DOHH2 (cell line): ENCODE data around the gene OSBPL2.
A peak's percentile ranks its signal among the peaks of the same experiment; 100 is the strongest.

Experiments
- H3F3A ChIP-seq: fragments of 200-600 bp; sonication (generic), shearing (Covaris generic); 2 replicates; pipeline ENCODE4 v1.6.0; 2016; ENCODE audit warnings: antibody characterized with exemption, mild to moderate bottlenecking; ENCODE audit not compliant: control insufficient read depth, insufficient read depth
- H3K27ac ChIP-seq: fragments of 200-600 bp; sonication (generic); 2 replicates; pipeline ENCODE4 v1.5.1; 2014; ENCODE audit warnings: low read depth, mild to moderate bottlenecking, low read length, moderate library complexity
- H3K27me3 ChIP-seq: fragments of 200-600 bp; sonication (generic); 2 replicates; pipeline ENCODE4 v1.6.1; 2014; ENCODE audit warnings: mild to moderate bottlenecking, low read length, mixed read lengths; ENCODE audit not compliant: control insufficient read depth
- H3K36me3 ChIP-seq: fragments of 200-600 bp; sonication (generic); 2 replicates; pipeline ENCODE4 v1.6.1; 2014; ENCODE audit warnings: mild to moderate bottlenecking, low read length, moderate library complexity, mixed read lengths; ENCODE audit not compliant: control insufficient read depth
- H3K4me1 ChIP-seq: fragments of 200-600 bp; sonication (generic); 2 replicates; pipeline ENCODE4 v1.6.1; 2014; ENCODE audit warnings: mild to moderate bottlenecking, low read length, mixed read lengths; ENCODE audit not compliant: control insufficient read depth
- H3K4me2 ChIP-seq: fragments of 200-600 bp; sonication (generic); 2 replicates; pipeline ENCODE4 v1.6.0; 2014; ENCODE audit warnings: mild to moderate bottlenecking, low read length, moderate library complexity
- H3K4me3 ChIP-seq: fragments of 200-600 bp; sonication (generic); 2 replicates; pipeline ENCODE4 v1.5.1; 2014; ENCODE audit warnings: mild to moderate bottlenecking, low read length, mixed read lengths
- H3K79me2 ChIP-seq: fragments of 200-600 bp; sonication (generic); 2 replicates; pipeline ENCODE4 v1.6.1; 2014; ENCODE audit warnings: mild to moderate bottlenecking, low read length, mixed read lengths; ENCODE audit not compliant: control insufficient read depth
- H3K9me2 ChIP-seq: fragments of 200-600 bp; sonication (generic); replicated peaks from 2 replicates; pipeline ENCODE4 v1.6.1; 2014; ENCODE audit warnings: mild to moderate bottlenecking, low read length, mixed read lengths; ENCODE audit not compliant: control insufficient read depth
- H3K9me3 ChIP-seq: fragments of 200-600 bp; sonication (generic); 2 replicates; pipeline ENCODE4 v1.6.1; 2014; ENCODE audit warnings: antibody characterized with exemption, low read length, mixed read lengths; ENCODE audit not compliant: control insufficient read depth, insufficient read depth
- H4K20me1 ChIP-seq: fragments of 200-600 bp; sonication (generic); 2 replicates; pipeline ENCODE4 v1.6.0; 2014; ENCODE audit warnings: low read depth, mild to moderate bottlenecking, antibody characterized with exemption, low read length, moderate library complexity; ENCODE audit not compliant: control insufficient read depth, insufficient read depth
- EZH2phosphoT487 ChIP-seq: fragments of 200-600 bp; sonication (generic); IDR thresholded peaks from 2 replicates; pipeline ENCODE4 v1.6.1; 2017; ENCODE audit warnings: borderline replicate concordance, mild to moderate bottlenecking, antibody characterized with exemption, low read length, moderate library complexity, mixed read lengths
- TF ChIP-seq, protein P1 (sequence below): fragments of 200-600 bp; sonication (generic); IDR thresholded peaks from one replicate; pipeline ENCODE4 v1.5.1; 2014; ENCODE audit warnings: antibody characterized with exemption, mild to moderate bottlenecking, low read depth, low read length; ENCODE audit not compliant: poor library complexity, severe bottlenecking

Gene OSBPL2

DNA sequence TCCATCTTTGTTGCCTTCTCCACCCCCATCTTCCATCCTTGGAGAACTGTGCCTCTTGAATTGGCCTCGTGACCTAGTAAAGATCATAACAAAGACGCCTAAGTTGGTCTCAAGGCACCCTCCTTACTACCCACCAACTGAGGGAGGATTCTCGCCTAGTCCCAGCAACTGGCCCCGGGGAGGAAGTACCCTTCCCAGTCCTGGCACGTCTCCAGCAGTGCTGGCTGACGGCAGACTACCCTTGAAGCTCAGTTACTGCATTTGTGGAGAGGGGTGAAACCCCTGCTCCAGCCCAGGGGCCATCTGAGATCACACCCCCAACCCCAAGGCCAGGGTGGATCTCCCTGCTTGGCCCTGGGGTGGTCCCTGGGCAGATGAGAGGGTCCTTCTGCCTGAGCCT, 2.1 kb upstream of the OSBPL2 start:
- Histone ChIP-seq H3K27ac (no peak overlapping the region), H3F3A (no peaks in the 10 kb centered on the region), H3K4me2 (no peak overlapping the region), H3K4me3 (no peak overlapping the region), H3K9me2 (no peaks in the 10 kb centered on the region), H3K79me2 (peaks cover 23% of the 10 kb centered on the region), H3K36me3 (no peaks in the 10 kb centered on the region), H3K4me1 (peaks cover 13% of the 10 kb centered on the region), H3K27me3 (no peaks in the 10 kb centered on the region), H4K20me1 (peaks cover 4% of the 10 kb centered on the region; the same call in 1 of the 2 replicates), H3K9me3 (no peaks in the 10 kb centered on the region)
- TF ChIP-seq EZH2phosphoT487, result no peak
- TF ChIP-seq, protein P1, sequence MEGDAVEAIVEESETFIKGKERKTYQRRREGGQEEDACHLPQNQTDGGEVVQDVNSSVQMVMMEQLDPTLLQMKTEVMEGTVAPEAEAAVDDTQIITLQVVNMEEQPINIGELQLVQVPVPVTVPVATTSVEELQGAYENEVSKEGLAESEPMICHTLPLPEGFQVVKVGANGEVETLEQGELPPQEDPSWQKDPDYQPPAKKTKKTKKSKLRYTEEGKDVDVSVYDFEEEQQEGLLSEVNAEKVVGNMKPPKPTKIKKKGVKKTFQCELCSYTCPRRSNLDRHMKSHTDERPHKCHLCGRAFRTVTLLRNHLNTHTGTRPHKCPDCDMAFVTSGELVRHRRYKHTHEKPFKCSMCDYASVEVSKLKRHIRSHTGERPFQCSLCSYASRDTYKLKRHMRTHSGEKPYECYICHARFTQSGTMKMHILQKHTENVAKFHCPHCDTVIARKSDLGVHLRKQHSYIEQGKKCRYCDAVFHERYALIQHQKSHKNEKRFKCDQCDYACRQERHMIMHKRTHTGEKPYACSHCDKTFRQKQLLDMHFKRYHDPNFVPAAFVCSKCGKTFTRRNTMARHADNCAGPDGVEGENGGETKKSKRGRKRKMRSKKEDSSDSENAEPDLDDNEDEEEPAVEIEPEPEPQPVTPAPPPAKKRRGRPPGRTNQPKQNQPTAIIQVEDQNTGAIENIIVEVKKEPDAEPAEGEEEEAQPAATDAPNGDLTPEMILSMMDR, result no peak

DNA sequence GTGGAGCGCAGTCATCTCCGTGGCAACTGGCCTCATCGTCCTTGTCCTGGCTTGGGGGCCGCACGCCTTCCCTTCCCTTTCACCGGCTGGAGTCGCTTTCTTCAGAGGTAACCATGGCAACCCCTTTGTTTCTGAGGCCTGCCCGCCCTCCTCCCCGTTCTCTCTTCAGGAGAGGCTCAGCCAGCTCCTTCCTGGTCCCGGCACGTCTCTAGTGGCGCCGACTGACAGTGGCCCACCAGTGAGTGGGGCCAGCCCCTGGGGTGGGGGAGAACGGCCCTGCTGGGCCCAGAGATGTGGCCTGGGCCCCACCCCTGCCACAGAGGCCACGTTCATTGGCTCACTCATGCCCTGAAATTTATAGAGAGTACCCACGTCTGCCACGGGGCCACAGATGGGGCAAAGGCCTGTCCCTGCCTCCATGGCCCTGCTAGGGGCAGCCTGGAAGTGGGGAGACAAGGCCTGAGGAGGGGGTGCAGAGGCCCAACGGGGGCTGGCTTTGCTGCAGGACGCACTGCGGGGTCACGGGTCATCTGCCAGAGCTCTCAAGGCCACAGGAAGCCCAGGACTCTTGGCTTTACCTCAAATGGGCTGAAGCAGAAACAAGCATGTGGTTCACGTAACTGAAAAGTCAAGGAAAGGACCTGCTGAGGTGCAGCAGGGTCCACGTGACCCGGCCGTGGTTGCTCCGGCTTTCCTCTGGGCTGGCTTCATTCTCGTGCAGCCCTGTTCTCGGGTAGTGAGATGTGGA, 1.4 kb upstream of the OSBPL2 start:
- peaks cover 5% of the 10 kb centered on the region; the same call in 1 of the 2 replicates for H3K36me3 ChIP-seq
- peaks cover 4% of the 10 kb centered on the region; the same call in 1 of the 2 replicates for H4K20me1 ChIP-seq
- no peaks in the 10 kb centered on the region for H3K9me3 ChIP-seq
- peaks cover 30% of the 10 kb centered on the region for H3K79me2 ChIP-seq
- H3K4me3 ChIP-seq, result no peak overlapping the region
- H3K4me2 ChIP-seq, result no peak overlapping the region
- peaks cover 13% of the 10 kb centered on the region for H3K4me1 ChIP-seq
- H3K27me3 ChIP-seq, result no peaks in the 10 kb centered on the region
- H3F3A ChIP-seq, result no peaks in the 10 kb centered on the region
- TF ChIP-seq, protein P1, result no peak
- TF ChIP-seq EZH2phosphoT487, result no peak
- no peaks in the 10 kb centered on the region for H3K9me2 ChIP-seq
- H3K27ac ChIP-seq, result no peak overlapping the region

DNA sequence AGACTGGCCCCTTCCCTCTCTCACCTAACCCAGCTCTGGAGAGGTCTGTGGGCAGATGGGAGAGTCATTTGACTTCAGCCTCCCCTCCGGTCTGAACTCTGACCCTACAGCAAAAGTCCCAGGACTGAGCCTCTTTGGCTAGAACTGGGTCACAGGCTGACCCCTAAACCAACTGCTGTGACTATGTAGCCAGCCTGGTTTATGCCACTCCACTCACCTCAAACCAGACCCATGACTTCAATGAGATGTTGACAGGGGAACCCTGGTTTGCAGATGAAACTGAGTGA, 864 bp upstream of the OSBPL2 start:
- Histone ChIP-seq H3K4me2 (peak overlapping the region; percentile 56), H3K4me3 (peak overlapping the region; percentile 39), H3K79me2 (peaks cover 35% of the 10 kb centered on the region), H3K9me2 (no peaks in the 10 kb centered on the region), H3K36me3 (peaks cover 5% of the 10 kb centered on the region; the same call in 1 of the 2 replicates), H3K9me3 (no peaks in the 10 kb centered on the region), H3K27me3 (no peaks in the 10 kb centered on the region), H3K27ac (no peak overlapping the region), H3K4me1 (peaks cover 13% of the 10 kb centered on the region), H4K20me1 (peaks cover 4% of the 10 kb centered on the region; the same call in 1 of the 2 replicates), H3F3A (no peaks in the 10 kb centered on the region)
- TF ChIP-seq, protein P1, result no peak
- no peak for TF ChIP-seq EZH2phosphoT487
